HEK293T (cell line): Measurements from ENCODE around the gene GRIFIN.

Experiments used
- CTCF ChIA-PET: fragments of 350-600 bp; formaldehyde crosslinking; extraction: SDS; loops from one replicate; lab custom pipeline; 2021; ENCODE audit warnings: antibody characterized with exemption, inconsistent platforms; lab: Yijun Ruan, JAX
- POLR2A ChIA-PET: fragments of 350-600 bp; formaldehyde crosslinking; extraction: SDS; loops from one replicate; lab custom pipeline; 2020; ENCODE audit warnings: antibody characterized with exemption, inconsistent platforms; lab: Yijun Ruan, JAX
- DNase-seq: peaks from one replicate; pipeline ENCODE4 v3.0.0; 2012; ENCODE audit warnings: mixed read lengths; ENCODE audit errors: extremely low spot score
- ARNT ChIP-seq: fragments of 450-650 bp; IDR thresholded peaks from 2 replicates; pipeline ENCODE4 v1.6.1; 2017; ENCODE audit warnings: mild to moderate bottlenecking
- BHLHE40 ChIP-seq: fragments of 450-650 bp; IDR thresholded peaks from 2 replicates; pipeline ENCODE4 v1.6.1; 2016; ENCODE audit warnings: mild to moderate bottlenecking, moderate library complexity, borderline replicate concordance
- CTBP1 ChIP-seq: fragments of 450-650 bp; IDR thresholded peaks from 2 replicates; pipeline ENCODE4 v1.6.1; 2016; ENCODE audit warnings: borderline replicate concordance
- ELF4 ChIP-seq: fragments of 450-650 bp; IDR thresholded peaks from 2 replicates; pipeline ENCODE4 v1.6.1; 2017; ENCODE audit warnings: antibody characterized with exemption
- FOXA1 ChIP-seq: fragments of 450-650 bp; IDR thresholded peaks from 2 replicates; pipeline ENCODE4 v1.6.1; 2016; ENCODE audit warnings: mild to moderate bottlenecking
- FOXK2 ChIP-seq: fragments of 450-650 bp; IDR thresholded peaks from 2 replicates; pipeline ENCODE4 v1.6.1; 2016; ENCODE audit warnings: mild to moderate bottlenecking
- FOXM1 ChIP-seq: fragments of 450-650 bp; IDR thresholded peaks from 2 replicates; pipeline ENCODE4 v1.6.1; 2017; ENCODE audit warnings: mild to moderate bottlenecking, borderline replicate concordance
- HDGF ChIP-seq: fragments of 450-650 bp; IDR thresholded peaks from 2 replicates; pipeline ENCODE4 v1.6.1; 2017; ENCODE audit warnings: antibody characterized with exemption, borderline replicate concordance
- L3MBTL2 ChIP-seq: fragments of 450-650 bp; conservative IDR thresholded peaks from 2 replicates; pipeline ENCODE4 v1.6.1; 2016; ENCODE audit warnings: mild to moderate bottlenecking
- LEF1 ChIP-seq: fragments of 450-650 bp; IDR thresholded peaks from 2 replicates; pipeline ENCODE4 v1.6.1; 2017; ENCODE audit warnings: mild to moderate bottlenecking, borderline replicate concordance
- PKNOX1 ChIP-seq: fragments of 450-650 bp; IDR thresholded peaks from 2 replicates; pipeline ENCODE4 v1.6.1; 2016
- SP1 ChIP-seq: fragments of 450-650 bp; IDR thresholded peaks from 2 replicates; pipeline ENCODE4 v1.6.1; 2017
- SUZ12 ChIP-seq: fragments of 450-650 bp; IDR thresholded peaks from 2 replicates; pipeline ENCODE4 v1.6.1; 2016; ENCODE audit warnings: mild to moderate bottlenecking
- TARDBP ChIP-seq: fragments of 450-650 bp; IDR thresholded peaks from 2 replicates; pipeline ENCODE4 v1.6.1; 2016
- ZNF384 ChIP-seq: fragments of 450-650 bp; IDR thresholded peaks from 2 replicates; pipeline ENCODE4 v1.6.1; 2016

The GRIFIN gene

GRCh38 chr7:2507208-2507916 is 31.2 kb upstream of the GRIFIN start:
- TF ChIP-seq PKNOX1: no peak
- no peak for TF ChIP-seq CTBP1
- TF ChIP-seq ARNT: no peak
- TF ChIP-seq BHLHE40: no peak
- no peak for TF ChIP-seq FOXA1
- TF ChIP-seq LEF1: no peak
- TF ChIP-seq HDGF: no peak
- no peak for TF ChIP-seq L3MBTL2
- no peak for TF ChIP-seq SP1
- no peak for TF ChIP-seq FOXK2
- TF ChIP-seq SUZ12: no peak
- no peak for TF ChIP-seq ELF4
- ChIA-PET CTCF (no interaction called here), POLR2A (no interaction called here)
- DNase-seq: no peak

DNA sequence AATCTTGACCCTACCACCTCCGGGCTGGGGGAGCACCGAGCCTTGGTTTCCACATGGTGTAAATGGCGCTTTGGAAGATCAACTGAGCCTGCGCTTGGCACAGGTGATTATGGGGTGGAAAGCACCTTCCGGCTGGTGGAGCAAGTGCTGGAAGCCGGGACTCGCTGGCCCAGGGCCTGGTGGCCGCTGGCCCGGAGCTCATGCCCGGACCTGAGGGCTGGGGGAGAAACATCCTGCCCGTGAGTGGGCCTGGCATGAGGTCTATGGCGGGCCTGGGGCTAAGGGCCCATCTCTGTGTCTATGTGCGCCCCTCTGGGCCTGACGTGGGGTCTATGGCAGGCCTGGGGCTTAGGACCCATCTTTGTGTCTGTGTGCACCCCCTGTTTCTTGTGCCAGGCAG is 29.2 kb upstream of the GRIFIN start:
- no peak for TF ChIP-seq PKNOX1
- TF ChIP-seq FOXK2: no peak
- TF ChIP-seq TARDBP: no peak
- no peak for TF ChIP-seq CTBP1
- no peak for TF ChIP-seq BHLHE40
- no peak for TF ChIP-seq LEF1
- TF ChIP-seq FOXM1: no peak
- CTCF ChIA-PET: no interaction called here
- DNase-seq: no peak
- POLR2A ChIA-PET: no interaction called here

DNA sequence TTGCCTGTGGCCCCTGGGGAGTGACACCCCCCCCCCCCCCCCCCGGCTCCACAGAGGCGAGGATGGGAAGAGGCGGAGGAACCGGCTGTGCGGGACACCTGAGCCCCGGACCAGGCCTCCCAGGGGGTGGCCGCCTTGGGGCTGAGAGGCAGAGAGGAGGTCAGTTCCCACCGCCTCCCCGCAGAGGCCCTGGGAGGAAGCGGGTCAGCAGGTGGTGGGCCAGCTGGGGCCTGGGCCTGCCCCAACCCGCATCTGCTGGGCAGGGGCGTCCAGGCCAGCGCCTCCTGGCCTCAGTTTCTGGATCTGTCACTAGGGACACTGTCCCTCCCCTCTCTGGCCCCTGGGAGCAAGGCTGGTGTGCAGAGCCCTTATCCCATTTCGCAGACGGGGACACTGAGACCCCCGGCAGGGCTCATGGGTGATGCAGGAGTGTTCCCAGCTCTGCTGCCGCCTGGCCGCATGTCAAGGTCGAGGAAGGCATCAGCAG is 28.7 kb upstream of the GRIFIN start:
- CTCF ChIA-PET: no interaction called here
- DNase-seq: no peak
- TF ChIP-seq LEF1 (no peak), BHLHE40 (no peak), FOXA1 (no peak), PKNOX1 (no peak), TARDBP (no peak), ARNT (no peak), ELF4 (no peak)
- POLR2A ChIA-PET: no interaction called here

DNA sequence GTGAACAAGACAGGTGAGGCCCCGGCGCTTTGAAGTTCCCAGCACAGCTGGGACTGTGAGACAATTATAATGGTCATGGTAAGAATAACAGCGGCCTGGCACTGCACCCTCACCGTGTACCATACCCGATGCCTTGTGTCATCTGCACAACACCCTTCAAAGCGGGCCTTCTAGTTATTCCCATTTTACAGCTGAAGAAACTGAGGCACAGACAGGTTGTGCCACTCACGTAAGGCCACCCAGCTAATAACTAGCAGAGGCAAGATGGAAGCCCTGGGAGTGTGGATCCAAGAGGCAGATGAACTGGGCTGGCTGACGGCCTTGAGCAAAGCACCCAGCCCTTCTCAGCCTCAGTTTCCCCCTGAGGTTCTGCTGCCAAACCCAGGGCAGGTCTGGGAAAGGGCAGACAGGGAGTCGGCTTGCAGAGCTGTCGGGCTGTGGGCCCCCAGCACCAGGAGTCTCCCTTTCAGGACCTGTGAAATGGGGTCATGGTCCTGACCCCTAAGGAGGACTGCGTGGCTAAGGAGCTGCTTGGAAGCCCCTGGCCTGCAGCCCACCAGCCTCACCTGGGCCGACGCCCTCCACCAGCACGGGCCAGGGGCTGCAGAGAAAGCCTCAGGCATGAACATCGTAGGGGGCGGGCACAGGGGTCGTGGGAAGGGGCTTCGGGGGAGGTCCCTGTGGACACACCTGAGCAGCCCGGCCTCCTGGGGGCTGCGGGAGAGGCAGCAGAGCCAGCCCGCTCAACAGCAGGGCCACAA is 28.1 kb upstream of the GRIFIN start:
- POLR2A ChIA-PET: no interaction called here
- TF ChIP-seq TARDBP: no peak
- no peak for TF ChIP-seq ZNF384
- no peak for TF ChIP-seq PKNOX1
- TF ChIP-seq LEF1: no peak
- TF ChIP-seq SUZ12: no peak
- no peak for TF ChIP-seq FOXM1
- TF ChIP-seq CTBP1: no peak
- DNase-seq: no peak
- CTCF ChIA-PET: no interaction called here

GRCh38 chr7:2503056-2503941 is 27.1 kb upstream of the GRIFIN start:
- no peak for DNase-seq
- TF ChIP-seq HDGF: no peak
- TF ChIP-seq PKNOX1: no peak
- no peak for TF ChIP-seq ARNT
- no peak for TF ChIP-seq ELF4
- ChIA-PET POLR2A (no interaction called here), CTCF (no interaction called here)
